Heart right ventricle (tissue), 16 donors: ENCODE measurements around the gene PAN3. TPM values are rescaled to one million over a fixed set of nuclear protein-coding genes. Genes with fewer than 3 reads are reported as not detected.
"Not testable (repeated sequence)": the region's sequence is repeated elsewhere in the genome, so short reads cannot be mapped to it uniquely, and the experiment has no call there.

Experiments used
- ATAC-seq, 8 donors: fragments of 200-7000 bp; cut with Tn5 transposase; one replicate each; pipeline ENCODE4 v1.9.1; 2020; ENCODE audit warnings: mild to moderate bottlenecking in 8 of 8, moderate library complexity in 8 of 8, moderate number of reproducible peaks in 1 of 8
- DNase-seq, 2 donors: peaks; one replicate each; pipeline ENCODE4 v3.0.0-alpha.2; 2020
- H3K27ac ChIP-seq, 10 donors: fragments of 200-600 bp; sonication (generic) in 2 of 10; one replicate each; pipeline versions ENCODE4 v1.5.0 to v1.8.0; 2020 to 2022; ENCODE audit warnings: mild to moderate bottlenecking in 3 of 10
- H3K27me3 ChIP-seq, 7 donors: fragments of 200-600 bp; one replicate each; pipeline ENCODE4 v1.8.0; 2021 to 2022; ENCODE audit warnings: mild to moderate bottlenecking in 2 of 7
- H3K36me3 ChIP-seq, 9 donors: fragments of 200-600 bp; sonication (generic) in 1 of 9; one replicate each; pipeline versions ENCODE4 v1.5.0 to v1.8.0; 2020 to 2022; ENCODE audit warnings: mild to moderate bottlenecking in 2 of 9
- H3K4me1 ChIP-seq, 9 donors: fragments of 200-600 bp; sonication (generic) in 1 of 9; one replicate each; pipeline versions ENCODE4 v1.5.0 to v1.8.0; 2020 to 2022; ENCODE audit warnings: mild to moderate bottlenecking in 4 of 9
- H3K4me3 ChIP-seq, 10 donors: fragments of 200-600 bp; sonication (generic) in 2 of 10; one replicate each; pipeline versions ENCODE4 v1.5.0 to v1.8.0; 2020 to 2022; ENCODE audit warnings: mild to moderate bottlenecking in 7 of 10, moderate library complexity in 2 of 10
- H3K9me3 ChIP-seq, 11 donors: fragments of 200-600 bp in 10 of 11; sonication (generic) in 2 of 11; one replicate each; pipeline versions ENCODE4 v1.5.0 to v1.8.0; 2013 to 2022; ENCODE audit warnings: mild to moderate bottlenecking in 2 of 11, control low read depth in 1 of 11, moderate library complexity in 1 of 11
- CTCF ChIP-seq, 9 donors: fragments of 200-600 bp; sonication (generic) in 2 of 9; IDR thresholded peaks; one replicate each; pipeline versions ENCODE4 v1.5.0 to v1.8.0; 2021 to 2022; ENCODE audit warnings: antibody characterized with exemption in 9 of 9, mild to moderate bottlenecking in 5 of 9, moderate library complexity in 1 of 9
- WGBS, 2 donors: extraction: QIAGEN DNeasy Blood & Tissue Kit; methylation state at CpG; one replicate each; pipeline ENCODE4 v1.1.7; 2013; ENCODE audit warnings: inconsistent platforms in 1 of 2; 5-methylcytosine and 5-hydroxymethylcytosine counted together
- intact Hi-C, 10 donors: fragments of 100-400 bp; cut with DNase I; formaldehyde crosslinking; loops; one replicate each; pipeline versions ENCODE4 v1.11.1 to v1.14.2; 2022
- polyA plus RNA-seq, 2 donors: library from polyadenylated mRNA; stranded (reverse); fragments of 200-250 nt; gene quantifications; one replicate each; pipeline ENCODE4 v1.2.3, GENCODE V29; 2013
- total RNA-seq, 10 donors: library from RNA; stranded (reverse); fragmentation: NEBNext Ultra II Directional in 3 of 10; extraction: Animal tissue kit (Norgen Biotek cat#: 25700) in 3 of 10; gene quantifications; one replicate each; pipeline versions ENCODE4 v1.2.1 to v1.2.4, GENCODE V29; 2021 to 2023
- donor health status: Arrhythmogenic right ventricular cardiomyopathy.
- donor health status: ischemic (EF 13 %, LVEDD 7.1; RV severe dilation, severe dysfunction).
- donor health status: healthy with polysubstance abuse.
- donor health status: DM: no; HTN: yes; CAD: no.
- donor health status: DM: no; HTN: no; CAD: no.
- donor health status: ischemic (EF 25% LVEDD 6.9; RV normal size, moderate dysfunction).
- donor health status: ischemic (EF 25% LVEDD 5.7; RV mildly dilated, moderate dysfunction).
- donor health status: healthy.
- donor health status: DM: yes; HTN: yes; CAD: no.
- donor health status: Ischemic cardiomyopathy.
- donor health status: ischemic (EF 35%, LVEDD 5.7; RV mildly dilated, moderate dysfunction).
- donor health status: nonischemic (EF 11% LVEDD 7.7; RV severe dilation, severe dysfunction).
- donor health status: DM: yes; HTN: yes; CAD: no.
- donor health status: PGD.
- donor health status: ischemic (EF 29% LVEDD 5.4; RV normal size, mild dysfunction).
- donor health status: nonischemic (EF 23%, LVEDD 6.1; RV moderate dilation, normal function).

Gene PAN3
- total and polyA plus RNA-seq, 12 donors, result 2.8 to 16.2 (median 10.8) TPM

- no peak for TF ChIP-seq CTCF (IDR thresholded peaks at IDR 0.05)
- no peaks in the 10 kb centered on the region for H3K9me3 ChIP-seq
- DNase-seq (peak; percentile 80 to 92), ATAC-seq (peak; percentile 79 to 88 (median 82))
- H3K27ac ChIP-seq, result peak overlapping the region; percentile 95 to 100 (median 98)
- intact Hi-C loops, result loop anchor here in 1 of 10 donors (2.0 kb wide), 1 partner anchor 520 kb away; the partner anchor contains the start of gene POMP
- no peaks in the 10 kb centered on the region for H3K36me3 ChIP-seq
- no peaks in the 10 kb centered on the region for H3K27me3 ChIP-seq
- WGBS, 2 donors, result 0 to 1% methylated on average over 53 to 60 of the region's 60 CpGs
- H3K4me1 ChIP-seq, result peaks cover 4 to 57% (median 40%) of the 10 kb centered on the region in 9 donors
- peak overlapping the region; percentile 84 to 100 (median 97) for H3K4me3 ChIP-seq
These were observed 568 bp downstream of the PAN3 start for GRCh38 chr13:28138756-28139470.

GRCh38 chr13:28140433-28141125, 2.2 kb downstream of the PAN3 start:
- peaks cover 4 to 58% (median 40%) of the 10 kb centered on the region in 9 donors for H3K4me1 ChIP-seq
- ATAC-seq, result no peak

GRCh38 chr13:28141542-28141941, 3.2 kb downstream of the PAN3 start:
- H3K36me3 ChIP-seq, ATAC-seq, DNase-seq, H3K27me3 ChIP-seq, H3K27ac ChIP-seq, H3K9me3 ChIP-seq, H3K4me3 ChIP-seq: not testable (repeated sequence)
- 85 to 88% methylated on average over 10 of the region's 10 CpGs for WGBS, 2 donors
- intact Hi-C loops, result loop anchor here in 1 of 10 donors (10.0 kb wide), 1 partner anchor 103 kb away; no protein-coding TSS in a partner anchor
- H3K4me1 ChIP-seq, result peaks cover 4 to 59% (median 40%) of the 10 kb centered on the region in 9 donors

More at GRCh38 chr13:28140433-28141125, 2.2 kb downstream of the PAN3 start:
- Histone ChIP-seq H3K27ac (peak overlapping the region in 1 of 10 donors; percentile 64), H3K9me3 (no peaks in the 10 kb centered on the region), H3K4me3 (peak overlapping the region in 7 of 10 donors; percentile 84 to 99 (median 97)), H3K27me3 (no peaks in the 10 kb centered on the region), H3K36me3 (no peaks in the 10 kb centered on the region)
- WGBS, 2 donors, result 70 to 72% methylated on average over 10 of the region's 10 CpGs
- no peak for TF ChIP-seq CTCF (IDR thresholded peaks at IDR 0.05)
- intact Hi-C loops, result loop anchor here in 1 of 10 donors (10.0 kb wide), 1 partner anchor 104 kb away; no protein-coding TSS in a partner anchor
- no peak for DNase-seq

GRCh38 chr13:28145049-28145448, 6.7 kb downstream of the PAN3 start:
- no peaks in the 10 kb centered on the region for H3K27me3 ChIP-seq
- ATAC-seq (no peak), DNase-seq (no peak)
- 95 to 98% methylated on average over 6 of the region's 6 CpGs for WGBS, 2 donors
- H3K4me1 ChIP-seq, result peaks cover 3 to 45% (median 35%) of the 10 kb centered on the region in 9 donors
- H3K36me3 ChIP-seq, result peaks cover 0 to 5% (median 0%) of the 10 kb centered on the region in 9 donors
- H3K9me3 ChIP-seq, result no peaks in the 10 kb centered on the region
- intact Hi-C loops, result loop anchor here in 1 of 10 donors (10.0 kb wide), 1 partner anchor 100 kb away; no protein-coding TSS in a partner anchor
- H3K27ac ChIP-seq, result no peak overlapping the region
- no peak for TF ChIP-seq CTCF (IDR thresholded peaks at IDR 0.05)
- H3K4me3 ChIP-seq, result no peak overlapping the region
